GM12878 (cell line): ENCODE measurements around the gene KLK2. TPM values are rescaled to one million over a fixed set of nuclear protein-coding genes. Genes with fewer than 3 reads are reported as not detected.

ENCODE experiments used
- ATAC-seq: fragments of 200-7000 bp; cut with Tn5 transposase; 3 replicates; pipeline ENCODE4 v1.9.1; 2020; ENCODE audit warnings: mild to moderate bottlenecking, moderate library complexity
- BruUV-seq: library from RNA; stranded (reverse); fragments of 400-500 nt; replicated peaks from 2 replicates; lab custom pipeline; 2021; lab: Mats Ljungman, UMichigan
- CTCF ChIA-PET: fragments of 300-600 bp; sonication (Branson Sonifier 250); formaldehyde crosslinking; extraction: SDS; loops from one replicate; lab custom pipeline; 2021; ENCODE audit warnings: inconsistent platforms; lab: Yijun Ruan, JAX
- POLR2A ChIA-PET: fragments of 350-600 bp; formaldehyde crosslinking; extraction: SDS; loops from one replicate; lab custom pipeline; 2021; ENCODE audit warnings: inconsistent platforms; lab: Charles Lee
- RAD21 ChIA-PET: fragments of 300-600 bp; sonication (Branson Sonifier 250); formaldehyde crosslinking; loops from one replicate; lab custom pipeline; 2023; ENCODE audit warnings: antibody characterized with exemption; ENCODE audit not compliant: unreplicated experiment; lab: Charles Lee
- SMC1A ChIA-PET: fragments of 300-600 bp; sonication (Branson Sonifier 250); formaldehyde crosslinking; loops from one replicate; lab custom pipeline; 2023; ENCODE audit not compliant: unreplicated experiment, uncharacterized antibody; lab: Charles Lee
- DNase-seq: peaks from one replicate; pipeline ENCODE4 v3.0.0-alpha.2; 2011; ENCODE audit warnings: low read depth, low spot score
- FAIRE-seq: peaks from 3 replicates; lab custom pipeline; 2011; peaks lifted over from hg19 to GRCh38; lab: Jason Lieb, UNC
- H2AFZ ChIP-seq: 2 replicates; pipeline ENCODE4 v1.6.0; 2011; ENCODE audit warnings: low read depth, low read length, control low read depth; ENCODE audit not compliant: control insufficient read depth
- H3K27ac ChIP-seq: 2 replicates; pipeline ENCODE4 v1.5.1; 2011; ENCODE audit warnings: control low read depth; ENCODE audit not compliant: control insufficient read depth, insufficient read depth
- H3K27me3 ChIP-seq, 2 experiments: replicated peaks in 1 of 2; 2 replicates each; pipeline versions ENCODE4 v1.6.0 to v1.6.1; 2011; ENCODE audit warnings: low read length in 1 of 2; ENCODE audit not compliant: control insufficient read depth in 2 of 2, insufficient read depth in 2 of 2
- H3K36me3 ChIP-seq, 2 experiments: 2 replicates each; pipeline ENCODE4 v1.5.1; 2011; ENCODE audit warnings: low read length in 1 of 2; ENCODE audit not compliant: control insufficient read depth in 2 of 2, insufficient read depth in 2 of 2
- H3K4me1 ChIP-seq: 2 replicates; pipeline ENCODE4 v1.6.1; 2011; ENCODE audit warnings: mild to moderate bottlenecking, low read length, moderate library complexity, mixed read lengths; ENCODE audit not compliant: control insufficient read depth, insufficient read depth
- H3K4me2 ChIP-seq: 2 replicates; pipeline ENCODE4 v1.6.0; 2011; ENCODE audit warnings: control low read depth; ENCODE audit not compliant: control insufficient read depth, insufficient read depth
- H3K4me3 ChIP-seq: fragments of 200-600 bp; sonication (generic); 2 replicates; pipeline ENCODE4 v1.5.1; 2016
- H3K79me2 ChIP-seq: 2 replicates; pipeline ENCODE4 v1.6.0; 2011; ENCODE audit warnings: low read length; ENCODE audit not compliant: control insufficient read depth, insufficient read depth
- H3K9ac ChIP-seq: 2 replicates; pipeline ENCODE4 v1.8.0; 2011; ENCODE audit warnings: low read length, control low read depth, mixed read lengths; ENCODE audit not compliant: control insufficient read depth, insufficient read depth
- H3K9me3 ChIP-seq: replicated peaks from 3 replicates; pipeline ENCODE4 v1.5.1; 2011; ENCODE audit warnings: mild to moderate bottlenecking, low read length; ENCODE audit not compliant: control insufficient read depth, insufficient read depth
- H4K20me1 ChIP-seq: 2 replicates; pipeline ENCODE4 v1.6.0; 2011; ENCODE audit not compliant: control insufficient read depth, insufficient read depth
- BRCA1 ChIP-seq: IDR thresholded peaks from 2 replicates; pipeline ENCODE4 v1.6.1; 2011; ENCODE audit warnings: low read depth, low read length, improper control_type of control experiment
- HDAC2 ChIP-seq: fragments of 200-600 bp; sonication (generic); IDR thresholded peaks from 2 replicates; pipeline ENCODE4 v1.6.1; 2017
- MTA3 ChIP-seq: IDR thresholded peaks from 2 replicates; pipeline ENCODE4 v1.6.1; 2012; ENCODE audit warnings: low read length, inconsistent platforms, borderline replicate concordance
- NBN ChIP-seq: fragments of 450-650 bp; IDR thresholded peaks from 2 replicates; pipeline ENCODE4 v1.6.1; 2016
- NFYB ChIP-seq: IDR thresholded peaks from 2 replicates; pipeline ENCODE4 v1.6.1; 2011; ENCODE audit warnings: low read depth, mild to moderate bottlenecking, low read length, improper control_type of control experiment, moderate library complexity; ENCODE audit not compliant: insufficient read depth
- POU2F2 ChIP-seq: IDR thresholded peaks from 3 replicates; pipeline ENCODE4 v1.6.1; 2011; ENCODE audit warnings: low read depth, mild to moderate bottlenecking, low read length, borderline replicate concordance
- RAD51 ChIP-seq: fragments of 450-650 bp; IDR thresholded peaks from 2 replicates; pipeline ENCODE4 v1.6.1; 2016; ENCODE audit warnings: moderate library complexity, mild to moderate bottlenecking, inconsistent platforms
- SREBF1 ChIP-seq: IDR thresholded peaks from 2 replicates; pipeline ENCODE4 v1.6.1; 2012; ENCODE audit warnings: mild to moderate bottlenecking, low read length
- ZNF217 ChIP-seq: fragments of 450-650 bp; IDR thresholded peaks from 2 replicates; pipeline ENCODE4 v1.6.1; 2017; ENCODE audit warnings: antibody characterized with exemption, mild to moderate bottlenecking
- ZZZ3 ChIP-seq: IDR thresholded peaks from 2 replicates; pipeline ENCODE4 v1.6.1; 2011; ENCODE audit warnings: low read depth; ENCODE audit not compliant: control insufficient read depth, insufficient read length
- WGBS: methylation state at CpG from one replicate; pipeline ENCODE4 v1.1.6; 2016; ENCODE audit warnings: low lambda C conversion rate; ENCODE audit not compliant: insufficient replicate concordance, insufficient coverage; ENCODE audit errors: missing lambda C conversion rate; 5-methylcytosine and 5-hydroxymethylcytosine counted together
- in situ Hi-C: fragments of 300-500 bp; cut with MboI; formaldehyde crosslinking; loops from 9 replicates; pipeline ENCODE4 v1.14.3; 2018; ENCODE audit warnings: mixed read lengths
- intact Hi-C: fragments of 100-400 bp; cut with micrococcal nuclease; formaldehyde crosslinking; loops from one replicate; pipeline ENCODE4 v1.14.2; 2022; ENCODE audit not compliant: unreplicated experiment
- polyA plus RNA-seq, 11 experiments: library from polyadenylated mRNA; depleted of rRNA in 4 of 11; unstranded in 6 of 11; stranded (reverse) in 5 of 11; fragments of >200 nt; fragmentation: Nextera tagmentation in 4 of 11; fragmentation: Illumina TruSeq in 1 of 11; extraction: Ambion mirVana in 4 of 11; extraction: Trizol in 1 of 11; gene quantifications; 1 replicate in 1 of 11; 2 replicates in 10 of 11; pipeline versions ENCODE4 v1.2.1 to v1.2.3, GENCODE V29; 2011 to 2016; ENCODE audit warnings: inconsistent platforms in 2 of 11, missing spikeins in 2 of 11, low read depth in 1 of 11
- total RNA-seq, 4 experiments: library from RNA; depleted of rRNA in 3 of 4; stranded (reverse); fragments of >200 nt in 3 of 4; fragmentation: Illumina TruSeq in 1 of 4; extraction: Trizol in 1 of 4; gene quantifications; 2 replicates each; pipeline versions ENCODE4 v1.2.1 to v1.2.3, GENCODE V29; 2013 to 2021
- TF ChIP-seq, protein P1 (sequence below): fragments of 450-650 bp; IDR thresholded peaks from 2 replicates; pipeline ENCODE4 v1.6.1; 2018; ENCODE audit warnings: borderline replicate concordance, mild to moderate bottlenecking; ENCODE audit not compliant: partially characterized antibody

KLK2 gene
- total and polyA plus RNA-seq, 10 of the 15 experiments (the other 5 are each of a cell fraction or from before 2014, with no cell fraction given) = 0.19 to 3.1 (median 1.2) TPM

DNA sequence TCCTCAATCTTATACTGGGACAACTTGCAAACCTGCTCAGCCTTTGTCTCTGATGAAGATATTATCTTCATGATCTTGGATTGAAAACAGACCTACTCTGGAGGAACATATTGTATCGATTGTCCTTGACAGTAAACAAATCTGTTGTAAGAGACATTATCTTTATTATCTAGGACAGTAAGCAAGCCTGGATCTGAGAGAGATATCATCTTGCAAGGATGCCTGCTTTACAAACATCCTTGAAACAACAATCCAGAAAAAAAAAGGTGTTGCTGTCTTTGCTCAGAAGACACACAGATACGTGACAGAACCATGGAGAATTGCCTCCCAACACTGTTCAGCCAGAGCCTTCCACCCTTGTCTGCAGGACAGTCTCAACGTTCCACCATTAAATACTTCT lies 22.5 kb upstream of the KLK2 start:
- Histone ChIP-seq H4K20me1 (no peaks in the 10 kb centered on the region), H3K9ac (no peak overlapping the region), H3K36me3 (no peaks in the 10 kb centered on the region), H3K4me3 (no peak overlapping the region), H3K9me3 (no peaks in the 10 kb centered on the region; the same call in 2 of the 3 replicates), H3K4me2 (no peak overlapping the region), H2AFZ (no peak overlapping the region), H3K27me3 (no peaks in the 10 kb centered on the region; a peak in 1 of 4 replicates), H3K79me2 (no peaks in the 10 kb centered on the region), H3K27ac (no peak overlapping the region), H3K4me1 (no peaks in the 10 kb centered on the region)
- DNase-seq (no peak), ATAC-seq (no peak), FAIRE-seq (no peak)
- ChIA-PET POLR2A (no interaction called here), SMC1A (no interaction called here), RAD21 (no interaction called here), CTCF (no interaction called here)
- TF ChIP-seq RAD51 (no peak), POU2F2 (no peak), HDAC2 (no peak), NBN (no peak), NFYB (no peak), MTA3 (no peak), SREBF1 (no peak), ZNF217 (no peak), ZZZ3 (no peak), BRCA1 (no peak)
- TF ChIP-seq, protein P1, sequence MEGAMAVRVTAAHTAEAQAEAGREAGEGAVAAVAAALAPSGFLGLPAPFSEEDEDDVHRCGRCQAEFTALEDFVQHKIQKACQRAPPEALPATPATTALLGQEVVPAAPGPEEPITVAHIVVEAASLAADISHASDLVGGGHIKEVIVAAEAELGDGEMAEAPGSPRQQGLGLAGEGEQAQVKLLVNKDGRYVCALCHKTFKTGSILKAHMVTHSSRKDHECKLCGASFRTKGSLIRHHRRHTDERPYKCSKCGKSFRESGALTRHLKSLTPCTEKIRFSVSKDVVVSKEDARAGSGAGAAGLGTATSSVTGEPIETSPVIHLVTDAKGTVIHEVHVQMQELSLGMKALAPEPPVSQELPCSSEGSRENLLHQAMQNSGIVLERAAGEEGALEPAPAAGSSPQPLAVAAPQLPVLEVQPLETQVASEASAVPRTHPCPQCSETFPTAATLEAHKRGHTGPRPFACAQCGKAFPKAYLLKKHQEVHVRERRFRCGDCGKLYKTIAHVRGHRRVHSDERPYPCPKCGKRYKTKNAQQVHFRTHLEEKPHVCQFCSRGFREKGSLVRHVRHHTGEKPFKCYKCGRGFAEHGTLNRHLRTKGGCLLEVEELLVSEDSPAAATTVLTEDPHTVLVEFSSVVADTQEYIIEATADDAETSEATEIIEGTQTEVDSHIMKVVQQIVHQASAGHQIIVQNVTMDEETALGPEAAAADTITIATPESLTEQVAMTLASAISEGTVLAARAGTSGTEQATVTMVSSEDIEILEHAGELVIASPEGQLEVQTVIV = no peak
- WGBS = 13% methylated on average over 3 of the region's 3 CpGs
- intact Hi-C loops = no loop called here
- no TSS peak for BruUV-seq
- in situ Hi-C loops = no loop called here
